Fibroblast of skin of abdomen (primary cell): ENCODE results near the gene TMEM255B.
A peak's percentile ranks its signal among the peaks of the same experiment; 100 is the strongest.

Experiments used
- DNase-seq: peaks from one replicate; pipeline ENCODE4 v3.0.0-alpha.2; 2013

Gene TMEM255B

GRCh38 chr13:113837560-113838355 lies 78.7 kb downstream of the TMEM255B start:
- DNase-seq: peak; percentile 98

GRCh38 chr13:113838711-113839201 lies 79.7 kb downstream of the TMEM255B start:
- no peak for DNase-seq

GRCh38 chr13:113839536-113840204 lies 80.6 kb downstream of the TMEM255B start:
- no peak for DNase-seq

- no peak for DNase-seq
Observed at GRCh38 chr13:113840541-113841352, 81.7 kb downstream of the TMEM255B start.

GRCh38 chr13:113841353-113841650 lies 82.3 kb downstream of the TMEM255B start:
- no peak for DNase-seq

GRCh38 chr13:113842336-113843062 lies 83.5 kb downstream of the TMEM255B start:
- DNase-seq: no peak

- DNase-seq: no peak
Observed at GRCh38 chr13:113843063-113843654, 84.1 kb downstream of the TMEM255B start.

- no peak for DNase-seq
Observed at GRCh38 chr13:113843864-113844556, 85.0 kb downstream of the TMEM255B start.

GRCh38 chr13:113845055-113845454 lies 86.0 kb downstream of the TMEM255B start:
- no peak for DNase-seq

- DNase-seq: no peak
Observed at GRCh38 chr13:113845723-113846635, 87.0 kb downstream of the TMEM255B start.

- no peak for DNase-seq
Observed at GRCh38 chr13:113846636-113847318, 87.8 kb downstream of the TMEM255B start.

GRCh38 chr13:113848020-113848419 lies 89.0 kb downstream of the TMEM255B start:
- no peak for DNase-seq

- DNase-seq: no peak
Observed at GRCh38 chr13:113848431-113849260, 89.6 kb downstream of the TMEM255B start.

- no peak for DNase-seq
Observed at GRCh38 chr13:113849546-113849945, 90.5 kb downstream of the TMEM255B start.

- DNase-seq: no peak
Observed at GRCh38 chr13:113849981-113850721, 91.1 kb downstream of the TMEM255B start.

- DNase-seq: no peak
Observed at GRCh38 chr13:113850722-113851479, 91.9 kb downstream of the TMEM255B start.

- DNase-seq: no peak
Observed at GRCh38 chr13:113851480-113851803, 92.4 kb downstream of the TMEM255B start.
